H1 (cell line): ENCODE data around the gene TNFRSF8.

Experiments
- CHD1 ChIP-seq: IDR thresholded peaks from 2 replicates; pipeline ENCODE4 v1.6.1; 2012; ENCODE audit warnings: low read depth, low read length, improper control_type of control experiment
- CREB1 ChIP-seq: IDR thresholded peaks from 2 replicates; pipeline ENCODE4 v1.6.1; 2012; ENCODE audit warnings: inconsistent platforms
- JUN ChIP-seq: IDR thresholded peaks from 2 replicates; pipeline ENCODE4 v1.6.1; 2011; ENCODE audit warnings: low read depth, mild to moderate bottlenecking, improper control_type of control experiment, low read length
- MAFK ChIP-seq: IDR thresholded peaks from 2 replicates; pipeline ENCODE4 v1.6.1; 2012; ENCODE audit warnings: low read depth, mild to moderate bottlenecking, improper control_type of control experiment, low read length
- NRF1 ChIP-seq: IDR thresholded peaks from 2 replicates; pipeline ENCODE4 v1.6.1; 2011; ENCODE audit warnings: mild to moderate bottlenecking, low read depth, low read length, improper control_type of control experiment
- RAD21 ChIP-seq, 2 experiments: IDR thresholded peaks in 1 of 2; conservative IDR thresholded peaks in 1 of 2; 2 replicates each; pipeline ENCODE4 v1.6.1; 2011; ENCODE audit warnings: low read depth in 2 of 2, low read length in 2 of 2, improper control_type of control experiment in 1 of 2, inconsistent platforms in 1 of 2, mild to moderate bottlenecking in 1 of 2, moderate library complexity in 1 of 2
- RNF2 ChIP-seq: fragments of 200-900, 300-1000 bp; sonication (generic); IDR thresholded peaks from 2 replicates; pipeline ENCODE4 v1.7.1; 2016; ENCODE audit warnings: borderline replicate concordance, low read depth, mild to moderate bottlenecking, antibody characterized with exemption, low read length; ENCODE audit not compliant: poor library complexity, severe bottlenecking; ENCODE audit errors: missing control alignments
- SIN3A ChIP-seq, 2 experiments: IDR thresholded peaks in 1 of 2; conservative IDR thresholded peaks in 1 of 2; 2 replicates each; pipeline ENCODE4 v1.6.1; 2011 to 2012; ENCODE audit warnings: low read length in 2 of 2, improper control_type of control experiment in 1 of 2, low read depth in 1 of 2, mild to moderate bottlenecking in 1 of 2
- SP1 ChIP-seq: IDR thresholded peaks from 2 replicates; pipeline ENCODE4 v1.6.1; 2011; ENCODE audit warnings: low read depth, low read length
- TEAD4 ChIP-seq: IDR thresholded peaks from 2 replicates; pipeline ENCODE4 v1.6.1; 2012; ENCODE audit warnings: low read depth, low read length, inconsistent platforms, mixed read lengths
- TF ChIP-seq, protein P1 (sequence below), 3 experiments: IDR thresholded peaks; 1 replicate in 2 of 3; 2 replicates in 1 of 3; pipeline versions ENCODE4 v1.5.1 to v1.6.1; 2011; ENCODE audit warnings: low read length in 3 of 3, mild to moderate bottlenecking in 3 of 3, inconsistent platforms in 2 of 3, low read depth in 1 of 3, moderate library complexity in 1 of 3; ENCODE audit not compliant: insufficient read depth in 1 of 3; ENCODE audit errors: control extremely low read depth in 1 of 3
- TF ChIP-seq, protein P2 (sequence below): IDR thresholded peaks from 2 replicates; pipeline ENCODE4 v1.6.1; 2011; ENCODE audit warnings: low read length, improper control_type of control experiment

DNA sequence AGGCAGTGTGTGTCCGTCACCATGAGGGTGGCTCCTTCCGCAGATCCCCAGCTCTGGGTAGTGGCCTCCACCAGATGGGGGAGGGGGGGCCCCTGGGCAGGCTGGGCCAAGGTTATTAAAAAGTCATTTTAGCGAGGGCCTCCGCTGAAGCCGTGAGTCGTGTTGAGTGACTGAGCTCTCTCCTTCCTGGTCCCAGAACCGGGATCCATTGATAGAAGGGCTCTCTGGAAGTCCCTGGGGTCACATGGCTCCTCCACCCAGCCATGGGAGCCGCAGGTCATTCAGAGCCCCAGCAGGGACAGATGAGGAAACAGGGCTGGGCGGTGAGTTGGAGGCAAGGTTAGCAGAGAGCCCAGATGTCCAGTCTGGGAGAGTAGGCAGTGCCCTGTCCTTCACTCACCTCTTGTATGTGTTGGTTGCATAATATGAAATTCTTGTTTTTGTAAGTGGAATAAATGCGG is 30.9 kb upstream of the TNFRSF8 start:
- TF ChIP-seq SIN3A (conservative IDR thresholded peaks at IDR 0.05 in 1 of 2, IDR thresholded peaks at IDR 0.05 in 1 of 2; ENCODE audit: low read depth in 1 of 2, low read length in 2 of 2) (no peak), CHD1 (no peak), SP1 (no peak), JUN (no peak), MAFK (no peak), TEAD4 (no peak), NRF1 (no peak), RAD21 (IDR thresholded peaks at IDR 0.05 in 1 of 2, conservative IDR thresholded peaks at IDR 0.05 in 1 of 2; ENCODE audit: low read depth in 2 of 2, low read length in 2 of 2) (no peak), CREB1 (no peak), RNF2 (no peak)
- TF ChIP-seq, protein P1, sequence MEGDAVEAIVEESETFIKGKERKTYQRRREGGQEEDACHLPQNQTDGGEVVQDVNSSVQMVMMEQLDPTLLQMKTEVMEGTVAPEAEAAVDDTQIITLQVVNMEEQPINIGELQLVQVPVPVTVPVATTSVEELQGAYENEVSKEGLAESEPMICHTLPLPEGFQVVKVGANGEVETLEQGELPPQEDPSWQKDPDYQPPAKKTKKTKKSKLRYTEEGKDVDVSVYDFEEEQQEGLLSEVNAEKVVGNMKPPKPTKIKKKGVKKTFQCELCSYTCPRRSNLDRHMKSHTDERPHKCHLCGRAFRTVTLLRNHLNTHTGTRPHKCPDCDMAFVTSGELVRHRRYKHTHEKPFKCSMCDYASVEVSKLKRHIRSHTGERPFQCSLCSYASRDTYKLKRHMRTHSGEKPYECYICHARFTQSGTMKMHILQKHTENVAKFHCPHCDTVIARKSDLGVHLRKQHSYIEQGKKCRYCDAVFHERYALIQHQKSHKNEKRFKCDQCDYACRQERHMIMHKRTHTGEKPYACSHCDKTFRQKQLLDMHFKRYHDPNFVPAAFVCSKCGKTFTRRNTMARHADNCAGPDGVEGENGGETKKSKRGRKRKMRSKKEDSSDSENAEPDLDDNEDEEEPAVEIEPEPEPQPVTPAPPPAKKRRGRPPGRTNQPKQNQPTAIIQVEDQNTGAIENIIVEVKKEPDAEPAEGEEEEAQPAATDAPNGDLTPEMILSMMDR (IDR thresholded peaks at IDR 0.05; ENCODE audit: control extremely low read depth in 1 of 3, insufficient read depth in 1 of 3, low read depth in 1 of 3, low read length in 3 of 3), result no peak
- TF ChIP-seq, protein P2, sequence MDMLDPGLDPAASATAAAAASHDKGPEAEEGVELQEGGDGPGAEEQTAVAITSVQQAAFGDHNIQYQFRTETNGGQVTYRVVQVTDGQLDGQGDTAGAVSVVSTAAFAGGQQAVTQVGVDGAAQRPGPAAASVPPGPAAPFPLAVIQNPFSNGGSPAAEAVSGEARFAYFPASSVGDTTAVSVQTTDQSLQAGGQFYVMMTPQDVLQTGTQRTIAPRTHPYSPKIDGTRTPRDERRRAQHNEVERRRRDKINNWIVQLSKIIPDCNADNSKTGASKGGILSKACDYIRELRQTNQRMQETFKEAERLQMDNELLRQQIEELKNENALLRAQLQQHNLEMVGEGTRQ, result no peak
